Measurements from ENCODE around the gene BCAR3. TPM values are rescaled to one million over a fixed set of nuclear protein-coding genes. Genes with fewer than 3 reads are reported as not detected.

The BCAR3 gene
- total RNA-seq, 1 experiment from 2014 or later = 9.3 TPM

GRCh38 chr1:93578433-93578830, 103.2 kb downstream of the BCAR3 start:
- H3K27me3 ChIP-seq (replicated peaks; ENCODE audit: control insufficient read depth, insufficient read depth, low read length) = no peaks in the 10 kb centered on the region
- DNase-seq = no peak
- no peaks in the 10 kb centered on the region for H3K9me3 ChIP-seq
- TF ChIP-seq, protein P1, sequence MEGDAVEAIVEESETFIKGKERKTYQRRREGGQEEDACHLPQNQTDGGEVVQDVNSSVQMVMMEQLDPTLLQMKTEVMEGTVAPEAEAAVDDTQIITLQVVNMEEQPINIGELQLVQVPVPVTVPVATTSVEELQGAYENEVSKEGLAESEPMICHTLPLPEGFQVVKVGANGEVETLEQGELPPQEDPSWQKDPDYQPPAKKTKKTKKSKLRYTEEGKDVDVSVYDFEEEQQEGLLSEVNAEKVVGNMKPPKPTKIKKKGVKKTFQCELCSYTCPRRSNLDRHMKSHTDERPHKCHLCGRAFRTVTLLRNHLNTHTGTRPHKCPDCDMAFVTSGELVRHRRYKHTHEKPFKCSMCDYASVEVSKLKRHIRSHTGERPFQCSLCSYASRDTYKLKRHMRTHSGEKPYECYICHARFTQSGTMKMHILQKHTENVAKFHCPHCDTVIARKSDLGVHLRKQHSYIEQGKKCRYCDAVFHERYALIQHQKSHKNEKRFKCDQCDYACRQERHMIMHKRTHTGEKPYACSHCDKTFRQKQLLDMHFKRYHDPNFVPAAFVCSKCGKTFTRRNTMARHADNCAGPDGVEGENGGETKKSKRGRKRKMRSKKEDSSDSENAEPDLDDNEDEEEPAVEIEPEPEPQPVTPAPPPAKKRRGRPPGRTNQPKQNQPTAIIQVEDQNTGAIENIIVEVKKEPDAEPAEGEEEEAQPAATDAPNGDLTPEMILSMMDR (IDR thresholded peaks at IDR 0.05; ENCODE audit: insufficient read depth in 1 of 2, low read depth in 1 of 2, low read length in 1 of 2, severe bottlenecking in 1 of 2, unreplicated experiment in 1 of 2) = no peak
- Mint-ChIP-seq H3K27ac (ENCODE audit: unreplicated experiment) (no peak overlapping the region), H3K27me3 (ENCODE audit: insufficient read depth, unreplicated experiment) (no peaks in the 10 kb centered on the region), H3K36me3 (ENCODE audit: insufficient read depth, unreplicated experiment) (peaks cover 27% of the 10 kb centered on the region), H3K9me3 (ENCODE audit: unreplicated experiment) (no peaks in the 10 kb centered on the region), H3K4me1 (ENCODE audit: low read depth, unreplicated experiment) (peaks cover 14% of the 10 kb centered on the region), H3K4me3 (ENCODE audit: unreplicated experiment) (no peak overlapping the region)
- H3K36me3 ChIP-seq (ENCODE audit: control insufficient read depth, insufficient read depth, low read length) = no peaks in the 10 kb centered on the region; the same call in 1 of the 2 replicates
- H3K4me1 ChIP-seq = peaks cover 37% of the 10 kb centered on the region
- intact Hi-C loops (cut with micrococcal nuclease; ENCODE audit: unreplicated experiment) = no loop called here
- no TSS peak for BruUV-seq (replicated peaks)
- no peak overlapping the region for H3K4me3 ChIP-seq (ENCODE audit: low read depth, low read length)
- ChIA-PET POLR2A (no interaction called here), CTCF (no interaction called here)

DNA sequence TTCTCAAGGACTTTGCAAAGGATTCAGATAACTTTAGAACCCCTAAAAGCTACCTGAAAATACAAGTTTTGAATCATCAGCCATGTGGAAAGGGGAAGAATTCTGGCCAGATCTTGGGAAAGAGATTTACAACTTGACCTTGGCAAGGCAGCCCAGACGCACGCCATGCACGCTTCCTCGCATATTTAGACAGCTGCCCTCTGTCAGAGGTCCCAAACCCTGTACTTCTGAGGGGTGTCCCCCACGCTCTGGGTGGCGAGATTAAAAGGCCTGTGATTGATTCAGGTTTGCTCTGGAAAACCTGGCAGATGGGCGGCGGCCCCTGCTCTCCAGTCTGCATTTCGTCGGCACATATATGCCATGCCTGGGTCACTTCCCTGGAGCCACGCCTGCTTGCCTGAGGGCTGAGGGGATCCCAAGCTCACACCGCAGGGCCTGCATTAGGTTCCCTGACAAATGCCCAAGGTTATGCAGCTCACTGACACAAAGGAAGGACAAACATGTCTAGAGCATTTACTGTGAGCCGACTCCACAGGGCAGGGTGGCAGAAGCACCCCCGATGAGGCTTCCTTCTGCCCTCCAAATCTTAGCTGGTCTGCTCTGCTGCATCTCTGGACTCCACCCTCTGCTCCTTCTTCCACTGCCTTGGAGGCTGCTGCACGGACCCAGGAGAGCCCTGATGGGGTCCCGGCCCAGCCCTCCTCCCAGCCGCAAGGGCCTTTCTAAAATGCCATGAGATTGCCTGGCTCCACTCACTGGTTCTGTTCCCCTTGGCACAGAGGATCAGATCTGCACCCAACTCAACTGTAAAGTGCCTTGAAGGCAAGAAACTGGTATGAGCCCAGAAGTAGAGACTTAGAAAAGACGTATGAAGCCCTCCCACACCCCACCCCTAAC, 103.9 kb downstream of the BCAR3 start:
- TF ChIP-seq, protein P1 (IDR thresholded peaks at IDR 0.05; ENCODE audit: insufficient read depth in 1 of 2, low read depth in 1 of 2, low read length in 1 of 2, severe bottlenecking in 1 of 2, unreplicated experiment in 1 of 2) = no peak
- ChIA-PET CTCF (no interaction called here), POLR2A (no interaction called here)
- no peaks in the 10 kb centered on the region for H3K27me3 ChIP-seq (replicated peaks; ENCODE audit: control insufficient read depth, insufficient read depth, low read length)
- H3K27ac Mint-ChIP-seq (ENCODE audit: unreplicated experiment) = no peak overlapping the region
- H3K4me3 Mint-ChIP-seq (ENCODE audit: unreplicated experiment) = no peak overlapping the region
- H3K4me3 ChIP-seq (ENCODE audit: low read depth, low read length) = no peak overlapping the region
- H3K36me3 Mint-ChIP-seq (ENCODE audit: insufficient read depth, unreplicated experiment) = peaks cover 29% of the 10 kb centered on the region
- H3K27me3 Mint-ChIP-seq (ENCODE audit: insufficient read depth, unreplicated experiment) = no peaks in the 10 kb centered on the region
- DNase-seq = no peak
- H3K9me3 Mint-ChIP-seq (ENCODE audit: unreplicated experiment) = no peaks in the 10 kb centered on the region
- H3K4me1 ChIP-seq = peaks cover 37% of the 10 kb centered on the region
- peaks cover 13% of the 10 kb centered on the region for H3K4me1 Mint-ChIP-seq (ENCODE audit: low read depth, unreplicated experiment)
- intact Hi-C loops (cut with micrococcal nuclease; ENCODE audit: unreplicated experiment) = no loop called here
- H3K9me3 ChIP-seq = no peaks in the 10 kb centered on the region
- no peaks in the 10 kb centered on the region; the same call in 1 of the 2 replicates for H3K36me3 ChIP-seq (ENCODE audit: control insufficient read depth, insufficient read depth, low read length)
- BruUV-seq (replicated peaks) = no TSS peak

DNA sequence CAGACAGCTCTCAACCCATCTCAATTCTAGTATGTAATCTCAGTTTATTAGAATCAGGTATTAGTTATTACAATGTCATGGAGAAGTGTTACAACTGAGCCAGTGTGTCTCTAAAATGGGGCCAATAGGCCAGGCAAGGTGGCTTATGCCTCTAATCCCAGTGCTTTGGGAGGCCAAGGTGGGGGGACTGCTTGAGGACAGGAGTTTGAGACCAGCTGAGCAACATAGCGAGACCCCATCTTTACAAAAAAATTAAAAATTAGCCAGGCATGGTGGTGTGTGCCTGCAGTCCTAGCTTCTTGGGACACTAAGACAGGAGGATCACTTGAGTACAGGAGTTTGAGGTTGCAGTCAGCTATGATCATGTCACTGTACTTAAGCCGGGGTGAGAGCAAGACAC, 104.9 kb downstream of the BCAR3 start:
- H3K4me3 ChIP-seq (ENCODE audit: low read depth, low read length) = no peak overlapping the region
- Mint-ChIP-seq H3K4me3 (ENCODE audit: unreplicated experiment) (no peak overlapping the region), H3K9me3 (ENCODE audit: unreplicated experiment) (no peaks in the 10 kb centered on the region), H3K27me3 (ENCODE audit: insufficient read depth, unreplicated experiment) (no peaks in the 10 kb centered on the region), H3K4me1 (ENCODE audit: low read depth, unreplicated experiment) (peaks cover 12% of the 10 kb centered on the region), H3K36me3 (ENCODE audit: insufficient read depth, unreplicated experiment) (peaks cover 39% of the 10 kb centered on the region), H3K27ac (ENCODE audit: unreplicated experiment) (no peak overlapping the region)
- no peak for DNase-seq
- no TSS peak for BruUV-seq (replicated peaks)
- ChIA-PET CTCF (no interaction called here), POLR2A (no interaction called here)
- no peaks in the 10 kb centered on the region for H3K27me3 ChIP-seq (replicated peaks; ENCODE audit: control insufficient read depth, insufficient read depth, low read length)
- H3K4me1 ChIP-seq = peaks cover 28% of the 10 kb centered on the region
- TF ChIP-seq, protein P1 (IDR thresholded peaks at IDR 0.05; ENCODE audit: insufficient read depth in 1 of 2, low read depth in 1 of 2, low read length in 1 of 2, severe bottlenecking in 1 of 2, unreplicated experiment in 1 of 2) = no peak
- intact Hi-C loops (cut with micrococcal nuclease; ENCODE audit: unreplicated experiment) = no loop called here
- H3K9me3 ChIP-seq = no peaks in the 10 kb centered on the region
- no peaks in the 10 kb centered on the region; the same call in 1 of the 2 replicates for H3K36me3 ChIP-seq (ENCODE audit: control insufficient read depth, insufficient read depth, low read length)

All from Caco-2 (cell line).